ENCODE results near the gene GP1BA. TPM values are rescaled to one million over a fixed set of nuclear protein-coding genes. Genes with fewer than 3 reads are reported as not detected.

The GP1BA gene
- polyA plus RNA-seq, 1 donor from 2014 or later = not detected

DNA sequence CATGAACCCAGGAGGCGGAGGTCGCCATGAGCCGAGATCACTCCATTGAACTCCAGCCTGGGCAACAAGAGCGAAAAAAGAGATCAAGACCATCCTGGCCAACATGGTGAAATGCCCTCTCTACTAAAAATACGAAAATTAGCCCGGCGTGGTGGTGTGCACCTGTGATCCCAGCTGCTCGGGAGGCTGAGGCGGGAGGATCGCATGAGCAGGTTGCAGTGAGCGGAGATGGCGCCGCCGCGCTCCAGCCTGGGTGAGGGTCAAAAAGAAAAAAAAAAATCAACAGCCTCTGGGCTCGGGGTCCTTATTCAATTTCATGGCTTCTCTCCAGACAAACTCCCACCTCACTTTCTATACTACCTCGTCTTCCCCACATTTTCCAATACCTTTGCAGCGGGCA lies 3.2 kb upstream of the GP1BA start:
- H3K36me3 ChIP-seq (ENCODE audit: insufficient read depth, low read length) = no peaks in the 10 kb centered on the region
- H4K20me1 ChIP-seq (ENCODE audit: insufficient read depth) = no peaks in the 10 kb centered on the region
- H3K9me3 ChIP-seq (ENCODE audit: low read length) = no peaks in the 10 kb centered on the region
- TF ChIP-seq TAF1 (IDR thresholded peaks at IDR 0.05; ENCODE audit: low read depth) (no peak), MXI1 (conservative IDR thresholded peaks at IDR 0.05; ENCODE audit: poor library complexity, severe bottlenecking) (no peak), RAD21 (conservative IDR thresholded peaks at IDR 0.05) (no peak), SMC3 (conservative IDR thresholded peaks at IDR 0.05; ENCODE audit: poor library complexity) (no peak), EZH2 (IDR thresholded peaks at IDR 0.05; ENCODE audit: borderline replicate concordance, insufficient read depth, low read length, poor library complexity, severe bottlenecking) (no peak), POLR2AphosphoS5 (IDR thresholded peaks at IDR 0.05) (no peak), EP300 (conservative IDR thresholded peaks at IDR 0.05; ENCODE audit: poor library complexity, severe bottlenecking) (no peak)
- TF ChIP-seq, protein P1, sequence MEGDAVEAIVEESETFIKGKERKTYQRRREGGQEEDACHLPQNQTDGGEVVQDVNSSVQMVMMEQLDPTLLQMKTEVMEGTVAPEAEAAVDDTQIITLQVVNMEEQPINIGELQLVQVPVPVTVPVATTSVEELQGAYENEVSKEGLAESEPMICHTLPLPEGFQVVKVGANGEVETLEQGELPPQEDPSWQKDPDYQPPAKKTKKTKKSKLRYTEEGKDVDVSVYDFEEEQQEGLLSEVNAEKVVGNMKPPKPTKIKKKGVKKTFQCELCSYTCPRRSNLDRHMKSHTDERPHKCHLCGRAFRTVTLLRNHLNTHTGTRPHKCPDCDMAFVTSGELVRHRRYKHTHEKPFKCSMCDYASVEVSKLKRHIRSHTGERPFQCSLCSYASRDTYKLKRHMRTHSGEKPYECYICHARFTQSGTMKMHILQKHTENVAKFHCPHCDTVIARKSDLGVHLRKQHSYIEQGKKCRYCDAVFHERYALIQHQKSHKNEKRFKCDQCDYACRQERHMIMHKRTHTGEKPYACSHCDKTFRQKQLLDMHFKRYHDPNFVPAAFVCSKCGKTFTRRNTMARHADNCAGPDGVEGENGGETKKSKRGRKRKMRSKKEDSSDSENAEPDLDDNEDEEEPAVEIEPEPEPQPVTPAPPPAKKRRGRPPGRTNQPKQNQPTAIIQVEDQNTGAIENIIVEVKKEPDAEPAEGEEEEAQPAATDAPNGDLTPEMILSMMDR (IDR thresholded peaks at IDR 0.05; ENCODE audit: poor library complexity, severe bottlenecking) = no peak
- TF ChIP-seq, protein P2, sequence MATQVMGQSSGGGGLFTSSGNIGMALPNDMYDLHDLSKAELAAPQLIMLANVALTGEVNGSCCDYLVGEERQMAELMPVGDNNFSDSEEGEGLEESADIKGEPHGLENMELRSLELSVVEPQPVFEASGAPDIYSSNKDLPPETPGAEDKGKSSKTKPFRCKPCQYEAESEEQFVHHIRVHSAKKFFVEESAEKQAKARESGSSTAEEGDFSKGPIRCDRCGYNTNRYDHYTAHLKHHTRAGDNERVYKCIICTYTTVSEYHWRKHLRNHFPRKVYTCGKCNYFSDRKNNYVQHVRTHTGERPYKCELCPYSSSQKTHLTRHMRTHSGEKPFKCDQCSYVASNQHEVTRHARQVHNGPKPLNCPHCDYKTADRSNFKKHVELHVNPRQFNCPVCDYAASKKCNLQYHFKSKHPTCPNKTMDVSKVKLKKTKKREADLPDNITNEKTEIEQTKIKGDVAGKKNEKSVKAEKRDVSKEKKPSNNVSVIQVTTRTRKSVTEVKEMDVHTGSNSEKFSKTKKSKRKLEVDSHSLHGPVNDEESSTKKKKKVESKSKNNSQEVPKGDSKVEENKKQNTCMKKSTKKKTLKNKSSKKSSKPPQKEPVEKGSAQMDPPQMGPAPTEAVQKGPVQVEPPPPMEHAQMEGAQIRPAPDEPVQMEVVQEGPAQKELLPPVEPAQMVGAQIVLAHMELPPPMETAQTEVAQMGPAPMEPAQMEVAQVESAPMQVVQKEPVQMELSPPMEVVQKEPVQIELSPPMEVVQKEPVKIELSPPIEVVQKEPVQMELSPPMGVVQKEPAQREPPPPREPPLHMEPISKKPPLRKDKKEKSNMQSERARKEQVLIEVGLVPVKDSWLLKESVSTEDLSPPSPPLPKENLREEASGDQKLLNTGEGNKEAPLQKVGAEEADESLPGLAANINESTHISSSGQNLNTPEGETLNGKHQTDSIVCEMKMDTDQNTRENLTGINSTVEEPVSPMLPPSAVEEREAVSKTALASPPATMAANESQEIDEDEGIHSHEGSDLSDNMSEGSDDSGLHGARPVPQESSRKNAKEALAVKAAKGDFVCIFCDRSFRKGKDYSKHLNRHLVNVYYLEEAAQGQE (IDR thresholded peaks at IDR 0.05; ENCODE audit: borderline replicate concordance) = no peak
- no peak overlapping the region for H3K9ac ChIP-seq (ENCODE audit: low read length)
- H3K27ac ChIP-seq (ENCODE audit: low read length) = no peak overlapping the region
- no peak overlapping the region for H3K4me2 ChIP-seq (ENCODE audit: low read length)
- no peaks in the 10 kb centered on the region for H3F3A ChIP-seq (ENCODE audit: insufficient read depth, low read length, poor library complexity, severe bottlenecking)
- no peaks in the 10 kb centered on the region for H3K27me3 ChIP-seq (ENCODE audit: insufficient read depth, low read depth, low read length)
- H2AFZ ChIP-seq (ENCODE audit: low read depth, low read length) = no peak overlapping the region
- H3K79me2 ChIP-seq (replicated peaks; ENCODE audit: insufficient read depth, low read length) = no peaks in the 10 kb centered on the region
- H3K9me2 ChIP-seq (ENCODE audit: insufficient read depth, low read length) = no peaks in the 10 kb centered on the region
- no peak overlapping the region for H3K4me3 ChIP-seq (ENCODE audit: low read length)

DNA sequence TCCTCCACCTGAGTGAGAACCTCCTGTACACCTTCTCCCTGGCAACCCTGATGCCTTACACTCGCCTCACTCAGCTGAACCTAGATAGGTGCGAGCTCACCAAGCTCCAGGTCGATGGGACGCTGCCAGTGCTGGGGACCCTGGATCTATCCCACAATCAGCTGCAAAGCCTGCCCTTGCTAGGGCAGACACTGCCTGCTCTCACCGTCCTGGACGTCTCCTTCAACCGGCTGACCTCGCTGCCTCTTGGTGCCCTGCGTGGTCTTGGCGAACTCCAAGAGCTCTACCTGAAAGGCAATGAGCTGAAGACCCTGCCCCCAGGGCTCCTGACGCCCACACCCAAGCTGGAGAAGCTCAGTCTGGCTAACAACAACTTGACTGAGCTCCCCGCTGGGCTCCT lies 679 bp downstream of the GP1BA start:
- no peaks in the 10 kb centered on the region for H3K36me3 ChIP-seq (ENCODE audit: insufficient read depth, low read length)
- no peaks in the 10 kb centered on the region for H3K9me2 ChIP-seq (ENCODE audit: insufficient read depth, low read length)
- TF ChIP-seq, protein P1 (IDR thresholded peaks at IDR 0.05; ENCODE audit: poor library complexity, severe bottlenecking) = no peak
- no peak for TF ChIP-seq POLR2AphosphoS5 (IDR thresholded peaks at IDR 0.05)
- no peak for TF ChIP-seq RAD21 (conservative IDR thresholded peaks at IDR 0.05)
- TF ChIP-seq TAF1 (IDR thresholded peaks at IDR 0.05; ENCODE audit: low read depth) = no peak
- no peak for TF ChIP-seq SMC3 (conservative IDR thresholded peaks at IDR 0.05; ENCODE audit: poor library complexity)
- TF ChIP-seq, protein P2 (IDR thresholded peaks at IDR 0.05; ENCODE audit: borderline replicate concordance) = no peak
- TF ChIP-seq EZH2 (IDR thresholded peaks at IDR 0.05; ENCODE audit: borderline replicate concordance, insufficient read depth, low read length, poor library complexity, severe bottlenecking) = no peak
- no peak for TF ChIP-seq MXI1 (conservative IDR thresholded peaks at IDR 0.05; ENCODE audit: poor library complexity, severe bottlenecking)
- H3K27ac ChIP-seq (ENCODE audit: low read length) = no peak overlapping the region
- H3K79me2 ChIP-seq (replicated peaks; ENCODE audit: insufficient read depth, low read length) = no peaks in the 10 kb centered on the region
- no peak overlapping the region for H3K4me2 ChIP-seq (ENCODE audit: low read length)
- H3K9ac ChIP-seq (ENCODE audit: low read length) = no peak overlapping the region
- no peak overlapping the region for H2AFZ ChIP-seq (ENCODE audit: low read depth, low read length)
- H3K27me3 ChIP-seq (ENCODE audit: insufficient read depth, low read depth, low read length) = no peaks in the 10 kb centered on the region
- H4K20me1 ChIP-seq (ENCODE audit: insufficient read depth) = no peaks in the 10 kb centered on the region
- no peak overlapping the region for H3K4me3 ChIP-seq (ENCODE audit: low read length)
- no peaks in the 10 kb centered on the region for H3K9me3 ChIP-seq (ENCODE audit: low read length)
- H3F3A ChIP-seq (ENCODE audit: insufficient read depth, low read length, poor library complexity, severe bottlenecking) = no peaks in the 10 kb centered on the region
